ENCODE measurements around the gene STIP1.

GRCh38 chr11:64150051-64150450, 35.9 kb upstream of the STIP1 start:
- TF ChIP-seq, protein P1, sequence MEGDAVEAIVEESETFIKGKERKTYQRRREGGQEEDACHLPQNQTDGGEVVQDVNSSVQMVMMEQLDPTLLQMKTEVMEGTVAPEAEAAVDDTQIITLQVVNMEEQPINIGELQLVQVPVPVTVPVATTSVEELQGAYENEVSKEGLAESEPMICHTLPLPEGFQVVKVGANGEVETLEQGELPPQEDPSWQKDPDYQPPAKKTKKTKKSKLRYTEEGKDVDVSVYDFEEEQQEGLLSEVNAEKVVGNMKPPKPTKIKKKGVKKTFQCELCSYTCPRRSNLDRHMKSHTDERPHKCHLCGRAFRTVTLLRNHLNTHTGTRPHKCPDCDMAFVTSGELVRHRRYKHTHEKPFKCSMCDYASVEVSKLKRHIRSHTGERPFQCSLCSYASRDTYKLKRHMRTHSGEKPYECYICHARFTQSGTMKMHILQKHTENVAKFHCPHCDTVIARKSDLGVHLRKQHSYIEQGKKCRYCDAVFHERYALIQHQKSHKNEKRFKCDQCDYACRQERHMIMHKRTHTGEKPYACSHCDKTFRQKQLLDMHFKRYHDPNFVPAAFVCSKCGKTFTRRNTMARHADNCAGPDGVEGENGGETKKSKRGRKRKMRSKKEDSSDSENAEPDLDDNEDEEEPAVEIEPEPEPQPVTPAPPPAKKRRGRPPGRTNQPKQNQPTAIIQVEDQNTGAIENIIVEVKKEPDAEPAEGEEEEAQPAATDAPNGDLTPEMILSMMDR (IDR thresholded peaks at IDR 0.05): no peak
- TF ChIP-seq ZFX (IDR thresholded peaks at IDR 0.05; ENCODE audit: borderline replicate concordance): no peak

Measured in 22Rv1 (cell line).